Neural progenitor cell (in vitro differentiated cells): ENCODE results near the gene POLR3B. TPM values are rescaled to one million over a fixed set of nuclear protein-coding genes. Genes with fewer than 3 reads are reported as not detected.

Experiments used
- DNase-seq: peaks from one replicate; pipeline ENCODE4 v3.0.0-alpha.2; 2016; ENCODE audit warnings: low spot score
- H2AFZ ChIP-seq: fragments of 200-600 bp; sonication (generic); replicated peaks from 2 replicates; pipeline ENCODE4 v1.6.1; 2016; ENCODE audit warnings: antibody characterized with exemption
- H3F3A ChIP-seq: fragments of 200-600 bp; sonication (generic); 2 replicates; pipeline ENCODE4 v1.6.1; 2016; ENCODE audit warnings: antibody characterized with exemption, low read depth
- H3K27ac ChIP-seq: fragments of 200-600 bp; sonication (generic); 2 replicates; pipeline ENCODE4 v1.5.1; 2016; ENCODE audit warnings: mild to moderate bottlenecking
- H3K27me3 ChIP-seq: fragments of 200-600 bp; sonication (generic); 2 replicates; pipeline ENCODE4 v1.6.1; 2016; ENCODE audit warnings: mild to moderate bottlenecking, moderate library complexity
- H3K36me3 ChIP-seq: fragments of 200-600 bp; sonication (generic); 2 replicates; pipeline ENCODE4 v1.5.1; 2016
- H3K4me1 ChIP-seq: fragments of 200-600 bp; sonication (generic); 2 replicates; pipeline ENCODE4 v1.6.1; 2016; ENCODE audit warnings: mixed run types
- H3K4me2 ChIP-seq: fragments of 200-600 bp; sonication (generic); 2 replicates; pipeline ENCODE4 v1.6.1; 2016
- H3K4me3 ChIP-seq: fragments of 200-600 bp; sonication (generic); 2 replicates; pipeline ENCODE4 v1.5.1; 2016
- H3K79me2 ChIP-seq: fragments of 200-600 bp; sonication (generic); 2 replicates; pipeline ENCODE4 v1.6.1; 2016; ENCODE audit warnings: low read depth
- H3K9ac ChIP-seq: fragments of 200-600 bp; sonication (generic); 2 replicates; pipeline ENCODE4 v1.6.1; 2016
- H3K9me3 ChIP-seq: fragments of 200-600 bp; sonication (generic); 2 replicates; pipeline ENCODE4 v1.5.1; 2016; ENCODE audit warnings: low read depth
- H4K20me1 ChIP-seq: fragments of 200-600 bp; sonication (generic); 2 replicates; pipeline ENCODE4 v1.6.1; 2016; ENCODE audit warnings: low read depth
- H3K27ac Mint-ChIP-seq: 3 replicates; pipeline ENCODE4 v1.8.0; 2021; ENCODE audit warnings: mixed read lengths
- H3K27me3 Mint-ChIP-seq: 2 replicates; pipeline ENCODE4 v1.8.0; 2022; ENCODE audit warnings: low read depth, mild to moderate bottlenecking, inconsistent platforms, moderate library complexity, mixed read lengths; ENCODE audit not compliant: insufficient read depth
- H3K36me3 Mint-ChIP-seq: 3 replicates; pipeline ENCODE4 v1.8.0; 2021; ENCODE audit warnings: mixed read lengths
- H3K4me1 Mint-ChIP-seq: 3 replicates; pipeline ENCODE4 v1.8.0; 2021; ENCODE audit warnings: mixed read lengths
- H3K4me3 Mint-ChIP-seq: 3 replicates; pipeline ENCODE4 v1.8.0; 2021; ENCODE audit warnings: mild to moderate bottlenecking, moderate library complexity, mixed read lengths
- H3K9me3 Mint-ChIP-seq: 3 replicates; pipeline ENCODE4 v1.8.0; 2020; ENCODE audit warnings: mixed read lengths
- CTCF ChIP-seq: fragments of 200-600 bp; sonication (generic); IDR thresholded peaks from 2 replicates; pipeline ENCODE4 v1.5.1; 2017; ENCODE audit warnings: antibody characterized with exemption, mild to moderate bottlenecking
- EZH2 ChIP-seq: fragments of 200-600 bp; sonication (generic); IDR thresholded peaks from 2 replicates; pipeline ENCODE4 v1.6.1; 2017; ENCODE audit warnings: antibody characterized with exemption, mild to moderate bottlenecking, moderate library complexity
- EZH2phosphoT487 ChIP-seq: fragments of 200-600 bp; sonication (generic); IDR thresholded peaks from 2 replicates; pipeline ENCODE4 v1.6.1; 2017; ENCODE audit warnings: antibody characterized with exemption
- total RNA-seq: library from RNA; depleted of rRNA; stranded (reverse); fragments of >200 nt; gene quantifications from 2 replicates; pipeline ENCODE4 v1.2.3, GENCODE V29; 2015; ENCODE audit warnings: low replicate concordance

The POLR3B gene
- total RNA-seq, 1 donor from 2014 or later, result 8.8 TPM

DNA sequence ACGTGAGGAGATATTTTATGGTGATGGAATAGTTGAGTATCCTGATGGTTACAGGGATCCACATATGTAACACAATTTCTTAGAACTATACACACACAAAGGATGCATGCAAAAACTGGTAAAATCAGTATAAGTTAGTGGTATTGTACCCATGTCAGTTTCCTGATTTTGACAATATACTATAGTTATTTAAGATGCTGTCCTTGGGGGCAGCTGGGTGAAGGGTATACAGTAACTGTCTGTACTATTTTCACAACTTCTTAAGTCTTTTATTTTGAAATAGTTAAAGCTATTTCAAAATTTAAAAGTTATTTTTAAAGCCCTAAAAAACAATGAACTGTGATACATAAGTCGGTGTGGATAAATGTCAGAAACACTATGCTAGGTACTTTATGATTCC lies 24.5 kb upstream of the POLR3B start:
- Histone ChIP-seq H3K27me3 (no peaks in the 10 kb centered on the region), H4K20me1 (no peaks in the 10 kb centered on the region), H3K4me1 (no peaks in the 10 kb centered on the region), H3K9ac (no peak overlapping the region), H3F3A (no peaks in the 10 kb centered on the region), H3K9me3 (no peaks in the 10 kb centered on the region), H3K4me2 (no peak overlapping the region), H3K4me3 (no peak overlapping the region), H3K36me3 (no peaks in the 10 kb centered on the region), H3K27ac (no peak overlapping the region), H2AFZ (no peak overlapping the region), H3K79me2 (no peaks in the 10 kb centered on the region)
- Mint-ChIP-seq H3K4me1 (peaks cover 16% of the 10 kb centered on the region), H3K36me3 (no peaks in the 10 kb centered on the region), H3K27ac (no peak overlapping the region), H3K9me3 (no peaks in the 10 kb centered on the region), H3K4me3 (no peak overlapping the region), H3K27me3 (no peaks in the 10 kb centered on the region)
- TF ChIP-seq CTCF (no peak), EZH2phosphoT487 (no peak), EZH2 (no peak)
- no peak for DNase-seq

DNA sequence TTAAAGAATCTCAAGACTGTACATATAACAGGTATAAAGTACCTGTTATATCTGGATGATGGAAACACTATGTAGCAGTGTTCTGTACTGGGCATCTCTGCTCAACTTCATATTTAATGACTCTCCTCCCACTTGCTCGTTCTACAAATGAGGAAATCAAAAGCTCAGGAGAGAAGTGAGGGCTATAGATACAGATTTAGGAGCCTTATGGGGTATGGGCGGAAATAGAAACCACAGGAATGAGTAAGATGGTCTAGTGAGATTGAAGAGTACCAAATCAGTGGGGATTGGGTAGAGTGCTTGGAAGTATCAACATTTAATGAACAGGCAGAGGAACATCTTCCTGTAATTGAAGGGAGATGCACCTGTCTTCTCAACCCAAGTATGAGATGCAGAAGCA lies 23.8 kb upstream of the POLR3B start:
- Mint-ChIP-seq H3K4me3 (no peak overlapping the region), H3K27me3 (no peaks in the 10 kb centered on the region), H3K36me3 (no peaks in the 10 kb centered on the region), H3K27ac (no peak overlapping the region), H3K9me3 (no peaks in the 10 kb centered on the region), H3K4me1 (peaks cover 16% of the 10 kb centered on the region)
- no peak overlapping the region for H3K27ac ChIP-seq
- H3K27me3 ChIP-seq, result no peaks in the 10 kb centered on the region
- H4K20me1 ChIP-seq, result no peaks in the 10 kb centered on the region
- no peak overlapping the region for H3K4me3 ChIP-seq
- no peaks in the 10 kb centered on the region for H3K36me3 ChIP-seq
- no peaks in the 10 kb centered on the region for H3K4me1 ChIP-seq
- TF ChIP-seq EZH2, result no peak
- TF ChIP-seq CTCF, result no peak
- TF ChIP-seq EZH2phosphoT487, result no peak
- H3K9ac ChIP-seq, result no peak overlapping the region
- H3K79me2 ChIP-seq, result no peaks in the 10 kb centered on the region
- no peak for DNase-seq
- H3K9me3 ChIP-seq, result no peaks in the 10 kb centered on the region
- no peaks in the 10 kb centered on the region for H3F3A ChIP-seq
- no peak overlapping the region for H3K4me2 ChIP-seq
- no peak overlapping the region for H2AFZ ChIP-seq

GRCh38 chr12:106341086-106341877 lies 16.3 kb upstream of the POLR3B start:
- no peaks in the 10 kb centered on the region for H3F3A ChIP-seq
- H3K27me3 ChIP-seq, result no peaks in the 10 kb centered on the region
- no peaks in the 10 kb centered on the region for H3K9me3 Mint-ChIP-seq
- no peaks in the 10 kb centered on the region for H3K36me3 ChIP-seq
- no peaks in the 10 kb centered on the region for H3K79me2 ChIP-seq
- H3K9ac ChIP-seq, result no peak overlapping the region
- H3K4me2 ChIP-seq, result no peak overlapping the region
- H3K36me3 Mint-ChIP-seq, result no peaks in the 10 kb centered on the region
- no peaks in the 10 kb centered on the region for H3K4me1 ChIP-seq
- no peaks in the 10 kb centered on the region for H3K27me3 Mint-ChIP-seq
- H4K20me1 ChIP-seq, result no peaks in the 10 kb centered on the region
- no peak overlapping the region for H2AFZ ChIP-seq
- H3K27ac ChIP-seq, result no peak overlapping the region
- no peaks in the 10 kb centered on the region for H3K9me3 ChIP-seq
- H3K4me1 Mint-ChIP-seq, result peaks cover 21% of the 10 kb centered on the region
- no peak overlapping the region for H3K4me3 ChIP-seq
- no peak overlapping the region for H3K27ac Mint-ChIP-seq
- H3K4me3 Mint-ChIP-seq, result no peak overlapping the region
- TF ChIP-seq CTCF (no peak), EZH2phosphoT487 (no peak), EZH2 (no peak)
- no peak for DNase-seq
